ENCODE measurements around the gene TSPAN33.

TSPAN33 gene

GRCh38 chr7:129187681-129188371 is 43.3 kb downstream of the TSPAN33 start:
- no peak for DNase-seq (ENCODE audit: low read depth)
- H3K4me3 ChIP-seq (ENCODE audit: low read depth, low read length) = no peak overlapping the region
- TF ChIP-seq CTCF (IDR thresholded peaks at IDR 0.05; ENCODE audit: insufficient read depth, low read depth, low read length, missing control alignments) = no peak

GRCh38 chr7:129188372-129188891 is 43.9 kb downstream of the TSPAN33 start, which contains the start of gene SMO:
SMO (plus strand) TSS chr7:129188633; CDS start chr7:129189152, 519 bp downstream.
- no peak for DNase-seq (ENCODE audit: low read depth)
- H3K4me3 ChIP-seq (ENCODE audit: low read depth, low read length) = peak within 1 kb of the TSS; percentile 57
- no peak for TF ChIP-seq CTCF (IDR thresholded peaks at IDR 0.05; ENCODE audit: insufficient read depth, low read depth, low read length, missing control alignments)

- TF ChIP-seq CTCF (IDR thresholded peaks at IDR 0.05; ENCODE audit: insufficient read depth, low read depth, low read length, missing control alignments) = no peak
- DNase-seq (ENCODE audit: low read depth) = no peak
- peak overlapping the region; percentile 57 for H3K4me3 ChIP-seq (ENCODE audit: low read depth, low read length)
Measured at GRCh38 chr7:129188892-129189660, 44.6 kb downstream of the TSPAN33 start.

GRCh38 chr7:129189661-129190310 is 45.3 kb downstream of the TSPAN33 start:
- DNase-seq (ENCODE audit: low read depth) = no peak
- no peak for TF ChIP-seq CTCF (IDR thresholded peaks at IDR 0.05; ENCODE audit: insufficient read depth, low read depth, low read length, missing control alignments)
- peak overlapping the region; percentile 57 for H3K4me3 ChIP-seq (ENCODE audit: low read depth, low read length)

- no peak for TF ChIP-seq CTCF (IDR thresholded peaks at IDR 0.05; ENCODE audit: insufficient read depth, low read depth, low read length, missing control alignments)
- DNase-seq (ENCODE audit: low read depth) = no peak
- no peak overlapping the region for H3K4me3 ChIP-seq (ENCODE audit: low read depth, low read length)
Measured at GRCh38 chr7:129191272-129191671, 46.8 kb downstream of the TSPAN33 start.

- no peak overlapping the region for H3K4me3 ChIP-seq (ENCODE audit: low read depth, low read length)
- TF ChIP-seq CTCF (IDR thresholded peaks at IDR 0.05; ENCODE audit: insufficient read depth, low read depth, low read length, missing control alignments) = no peak
- no peak for DNase-seq (ENCODE audit: low read depth)
Measured at GRCh38 chr7:129193892-129194291, 49.4 kb downstream of the TSPAN33 start.
